Peyer's patch (tissue), 4 donors: ENCODE measurements around the gene MAP3K5.

Source experiments
- CTCF ChIP-seq, 6 experiments: fragments of 450-650 bp in 4 of 6; fragments of 200-600 bp in 2 of 6; sonication (generic) in 1 of 6; IDR thresholded peaks; one replicate each; pipeline ENCODE4 v1.5.1; 2017 to 2019; ENCODE audit warnings: antibody characterized with exemption in 6 of 6, mild to moderate bottlenecking in 3 of 6, moderate library complexity in 1 of 6
- POLR2A ChIP-seq, 2 donors: fragments of 450-650 bp; IDR thresholded peaks; one replicate each; pipeline ENCODE4 v1.5.1; 2017; ENCODE audit warnings: antibody characterized with exemption in 2 of 2, mild to moderate bottlenecking in 2 of 2, moderate library complexity in 2 of 2

GRCh38 chr6:136528477-136528876, 263.8 kb downstream of the MAP3K5 start:
- no peak for TF ChIP-seq CTCF (IDR thresholded peaks at IDR 0.05)
- no peak for TF ChIP-seq POLR2A (IDR thresholded peaks at IDR 0.05)
